GM23248 (cell line): ENCODE results near the gene SPAG4. TPM values are rescaled to one million over a fixed set of nuclear protein-coding genes. Genes with fewer than 3 reads are reported as not detected.
A peak's percentile ranks its signal among the peaks of the same experiment; 100 is the strongest.

Experiments
- DNase-seq: peaks from one replicate; pipeline ENCODE4 v3.0.0-alpha.2; 2015
- H2AFZ ChIP-seq: fragments of 200-600 bp; sonication (generic); 2 replicates; pipeline ENCODE4 v1.6.1; 2016; ENCODE audit warnings: antibody characterized with exemption
- H3F3A ChIP-seq: fragments of 200-600 bp; sonication (generic); 2 replicates; pipeline ENCODE4 v1.6.1; 2016; ENCODE audit warnings: mild to moderate bottlenecking, antibody characterized with exemption, mixed run types; ENCODE audit not compliant: insufficient read depth
- H3K27ac ChIP-seq: fragments of 200-600 bp; sonication (generic); 2 replicates; pipeline ENCODE4 v1.5.1; 2016; ENCODE audit warnings: mild to moderate bottlenecking
- H3K27me3 ChIP-seq: fragments of 200-600 bp; sonication (generic); replicated peaks from 2 replicates; pipeline ENCODE4 v1.6.1; 2016; ENCODE audit warnings: mild to moderate bottlenecking; ENCODE audit not compliant: insufficient read depth
- H3K36me3 ChIP-seq: fragments of 200-600 bp; sonication (generic); 2 replicates; pipeline ENCODE4 v1.6.1; 2016; ENCODE audit warnings: low read depth, mild to moderate bottlenecking
- H3K4me1 ChIP-seq: fragments of 200-600 bp; sonication (generic); 2 replicates; pipeline ENCODE4 v1.6.1; 2016; ENCODE audit warnings: mild to moderate bottlenecking; ENCODE audit not compliant: insufficient read depth
- H3K4me2 ChIP-seq: fragments of 200-600 bp; sonication (generic); one replicate; pipeline ENCODE4 v1.6.1; 2016; ENCODE audit warnings: mild to moderate bottlenecking; ENCODE audit not compliant: unreplicated experiment
- H3K4me3 ChIP-seq: fragments of 200-600 bp; sonication (generic); 2 replicates; pipeline ENCODE4 v1.5.1; 2016; ENCODE audit warnings: mild to moderate bottlenecking
- H3K79me2 ChIP-seq: fragments of 200-600 bp; sonication (generic); 2 replicates; pipeline ENCODE4 v1.6.1; 2016; ENCODE audit warnings: mild to moderate bottlenecking; ENCODE audit not compliant: insufficient read depth
- H3K9ac ChIP-seq: fragments of 200-600 bp; sonication (generic); 2 replicates; pipeline ENCODE4 v1.6.1; 2016; ENCODE audit warnings: mild to moderate bottlenecking
- H3K9me2 ChIP-seq: fragments of 200-600 bp; sonication (generic); 2 replicates; pipeline ENCODE4 v1.6.1; 2016; ENCODE audit warnings: mixed run types, mild to moderate bottlenecking, moderate library complexity; ENCODE audit not compliant: insufficient read depth
- H3K9me3 ChIP-seq: fragments of 200-600 bp; sonication (generic); one replicate; pipeline ENCODE4 v1.6.1; 2017; ENCODE audit warnings: low read depth
- H4K20me1 ChIP-seq: fragments of 200-600 bp; sonication (generic); 2 replicates; pipeline ENCODE4 v1.6.0; 2016; ENCODE audit not compliant: insufficient read depth
- EZH2 ChIP-seq: fragments of 200-600 bp; sonication (generic); IDR thresholded peaks from 2 replicates; pipeline ENCODE4 v1.6.1; 2018; ENCODE audit warnings: antibody characterized with exemption, mild to moderate bottlenecking; ENCODE audit not compliant: insufficient read depth, poor library complexity, severe bottlenecking
- EZH2phosphoT487 ChIP-seq: fragments of 200-600 bp; sonication (generic); IDR thresholded peaks from 2 replicates; pipeline ENCODE4 v1.6.1; 2018; ENCODE audit warnings: antibody characterized with exemption, moderate library complexity, mild to moderate bottlenecking, low read depth; ENCODE audit not compliant: insufficient read depth
- WGBS, 2 experiments: methylation state at CpG; one replicate each; pipeline ENCODE4 v1.1.6; 2015 to 2017; ENCODE audit warnings: low lambda C conversion rate in 2 of 2, low coverage in 1 of 2; ENCODE audit errors: missing lambda C conversion rate in 2 of 2; 5-methylcytosine and 5-hydroxymethylcytosine counted together
- in situ Hi-C: fragments of 300-500 bp; cut with MboI; formaldehyde crosslinking; loops from 2 replicates; pipeline ENCODE4 v1.15.0; 2020
- polyA plus RNA-seq: library from polyadenylated mRNA; unstranded; fragments of >200 nt; fragmentation: Nextera tagmentation; extraction: Ambion mirVana; gene quantifications from 2 replicates; pipeline ENCODE4 v1.2.1, GENCODE V29; 2016
- total RNA-seq: library from RNA; depleted of rRNA; stranded (reverse); fragments of >200 nt; shearing (Covaris generic); gene quantifications from 2 replicates; pipeline ENCODE4 v1.2.3, GENCODE V29; 2014

SPAG4 gene
- total and polyA plus RNA-seq, 2 experiments from 2014 or later: 14.2 to 17.3 TPM

DNA sequence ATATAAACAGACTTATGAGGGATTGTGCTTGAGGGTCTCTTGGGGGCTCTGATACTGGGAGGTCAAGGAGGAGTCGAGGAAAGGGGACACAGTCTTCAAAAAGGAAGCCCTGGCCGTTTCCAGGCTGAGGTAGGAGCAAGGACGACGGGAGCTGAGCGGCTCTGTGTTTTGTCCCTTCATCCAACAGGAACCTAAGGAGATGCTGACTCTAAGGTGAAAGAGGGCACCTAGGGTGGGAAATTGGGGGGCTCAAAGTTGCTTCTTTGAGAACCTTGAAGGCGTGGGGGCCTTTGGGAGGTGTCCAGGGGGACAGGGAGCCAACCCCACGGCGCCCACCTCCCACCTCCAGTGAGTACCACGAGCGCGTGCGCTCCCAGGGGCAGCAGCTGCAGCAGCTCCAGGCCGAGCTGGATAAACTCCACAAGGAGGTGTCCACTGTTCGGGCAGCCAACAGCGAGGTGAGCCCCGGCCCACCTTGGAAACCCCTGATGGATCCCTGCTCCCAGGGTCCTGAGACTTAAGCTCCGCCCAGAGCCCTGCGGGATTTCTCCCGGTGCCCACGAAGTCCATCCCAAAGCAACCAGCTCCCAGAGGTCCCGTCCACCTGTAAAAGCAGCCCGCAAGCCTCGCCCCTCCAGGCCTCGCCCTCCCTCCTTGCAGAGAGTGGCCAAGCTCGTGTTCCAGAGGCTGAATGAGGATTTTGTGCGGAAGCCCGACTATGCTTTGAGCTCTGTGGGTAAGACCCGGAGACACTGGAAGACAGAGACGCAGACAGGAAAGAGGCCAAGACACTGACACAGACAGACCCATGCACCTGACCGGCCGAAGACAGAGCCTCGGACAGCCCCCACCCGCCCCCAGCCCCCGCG, 2.9 kb downstream of the SPAG4 start:
- peak overlapping the region; percentile 69 for H3K9ac ChIP-seq
- peaks cover 25% of the 10 kb centered on the region for H3F3A ChIP-seq
- H3K4me2 ChIP-seq: peak overlapping the region; percentile 68
- no peaks in the 10 kb centered on the region for H3K9me3 ChIP-seq
- WGBS, 2 experiments: 1 to 3% methylated on average over 29 to 32 of the region's 35 CpGs
- no peaks in the 10 kb centered on the region for H3K36me3 ChIP-seq
- H3K4me1 ChIP-seq: peaks cover 10% of the 10 kb centered on the region
- no peaks in the 10 kb centered on the region for H3K9me2 ChIP-seq
- peak overlapping the region; percentile 72 for H3K4me3 ChIP-seq
- DNase-seq: peak; percentile 62
- H4K20me1 ChIP-seq: no peaks in the 10 kb centered on the region
- H3K27me3 ChIP-seq: no peaks in the 10 kb centered on the region
- no peaks in the 10 kb centered on the region for H3K79me2 ChIP-seq
- in situ Hi-C loops: no loop called here
- TF ChIP-seq EZH2phosphoT487: no peak
- no peak for TF ChIP-seq EZH2
- no peak overlapping the region for H3K27ac ChIP-seq
- peak overlapping the region; percentile 79 for H2AFZ ChIP-seq

DNA sequence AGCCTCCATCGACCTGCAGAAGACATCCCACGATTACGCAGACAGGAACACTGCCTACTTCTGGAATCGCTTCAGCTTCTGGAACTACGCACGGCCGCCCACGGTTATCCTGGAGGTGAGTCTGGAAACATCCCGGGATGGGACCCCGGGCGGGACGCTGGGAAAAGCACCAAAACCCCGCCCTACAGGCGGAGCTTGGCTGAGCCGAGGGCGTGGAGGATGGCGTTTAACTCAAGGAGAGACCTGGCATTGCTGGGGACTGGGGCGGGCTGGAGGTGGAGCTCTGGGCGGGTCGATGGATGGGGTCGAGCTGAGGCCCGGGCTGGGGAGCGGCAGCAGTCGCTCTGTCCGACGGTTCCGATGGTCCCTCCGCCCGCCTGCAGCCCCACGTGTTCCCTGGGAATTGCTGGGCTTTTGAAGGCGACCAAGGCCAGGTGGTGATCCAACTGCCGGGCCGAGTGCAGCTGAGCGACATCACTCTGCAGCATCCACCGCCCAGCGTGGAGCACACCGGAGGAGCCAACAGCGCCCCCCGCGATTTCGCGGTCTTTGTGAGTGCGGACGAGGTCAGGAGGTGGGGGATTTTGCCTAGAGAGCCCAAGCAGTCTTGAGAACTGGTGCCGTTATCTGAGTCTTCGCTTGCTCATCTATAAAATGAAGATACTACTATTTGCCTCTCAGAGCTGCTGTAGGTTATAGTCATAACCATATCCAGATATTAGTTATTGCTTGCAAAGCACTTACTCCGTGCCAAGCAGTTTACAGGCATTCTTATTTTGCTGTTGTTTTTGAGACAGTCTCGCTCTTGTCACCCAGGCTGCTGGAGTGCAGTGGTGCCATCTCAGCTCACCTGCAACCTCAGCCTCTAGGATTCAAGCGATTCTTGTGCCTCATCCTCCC, 3.8 kb downstream of the SPAG4 start:
- Histone ChIP-seq H3K36me3 (no peaks in the 10 kb centered on the region), H3F3A (peaks cover 25% of the 10 kb centered on the region), H3K27ac (no peak overlapping the region), H2AFZ (peak overlapping the region; percentile 54), H3K4me2 (peak overlapping the region; percentile 83), H3K79me2 (no peaks in the 10 kb centered on the region), H3K4me1 (peaks cover 10% of the 10 kb centered on the region), H3K9ac (peak overlapping the region; percentile 36), H4K20me1 (no peaks in the 10 kb centered on the region), H3K27me3 (no peaks in the 10 kb centered on the region), H3K9me2 (no peaks in the 10 kb centered on the region), H3K9me3 (no peaks in the 10 kb centered on the region), H3K4me3 (peak overlapping the region; percentile 72)
- 6 to 8% methylated on average over 37 to 49 of the region's 49 CpGs for WGBS, 2 experiments
- in situ Hi-C loops: no loop called here
- DNase-seq: peak; percentile 86
- TF ChIP-seq EZH2phosphoT487: no peak
- no peak for TF ChIP-seq EZH2

DNA sequence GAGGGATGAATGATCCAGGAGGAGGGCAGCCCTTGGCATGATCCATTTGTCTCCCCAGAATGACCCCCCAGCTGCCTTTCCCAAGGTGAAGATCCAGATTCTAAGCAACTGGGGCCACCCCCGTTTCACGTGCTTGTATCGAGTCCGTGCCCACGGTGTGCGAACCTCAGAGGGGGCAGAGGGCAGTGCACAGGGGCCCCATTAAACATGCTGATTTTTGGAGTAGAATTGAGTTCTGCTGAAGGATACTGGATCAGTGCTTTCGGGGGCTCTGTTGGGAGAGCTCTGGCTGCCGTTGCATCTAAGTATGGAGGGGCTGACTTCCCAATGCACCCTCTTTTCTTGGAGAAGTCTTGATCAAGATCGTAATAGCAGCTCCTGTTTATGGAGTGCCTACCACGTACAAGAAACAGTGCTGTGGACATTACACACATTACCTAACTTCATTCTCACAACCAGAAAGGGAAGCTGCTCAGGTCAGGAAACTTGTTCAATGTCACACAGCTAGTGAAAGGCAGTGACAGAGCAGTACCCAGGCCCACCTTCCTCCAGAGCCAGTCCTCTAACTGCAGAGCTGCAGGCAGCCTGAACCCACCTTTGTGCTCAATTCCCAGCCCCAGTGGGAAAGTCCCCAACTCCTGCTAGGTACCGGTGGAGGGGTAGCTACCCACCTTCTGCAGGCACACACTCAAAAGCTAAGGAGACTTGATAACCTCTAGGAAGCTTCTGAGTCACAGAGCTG, 5.4 kb downstream of the SPAG4 start:
- WGBS, 2 experiments: 75% methylated on average over 11 of the region's 11 CpGs
- no peak overlapping the region for H3K4me3 ChIP-seq
- H4K20me1 ChIP-seq: no peaks in the 10 kb centered on the region
- H3K36me3 ChIP-seq: peaks cover 7% of the 10 kb centered on the region; the same call in 1 of the 2 replicates
- no peak overlapping the region for H3K27ac ChIP-seq
- no peak for DNase-seq
- TF ChIP-seq EZH2: no peak
- no peak for TF ChIP-seq EZH2phosphoT487
- no peak overlapping the region for H3K9ac ChIP-seq
- peaks cover 10% of the 10 kb centered on the region for H3K4me1 ChIP-seq
- no peak overlapping the region for H3K4me2 ChIP-seq
- no peaks in the 10 kb centered on the region for H3K27me3 ChIP-seq
- no peaks in the 10 kb centered on the region for H3K9me3 ChIP-seq
- H3K9me2 ChIP-seq: no peaks in the 10 kb centered on the region
- no peak overlapping the region for H2AFZ ChIP-seq
- H3F3A ChIP-seq: peaks cover 29% of the 10 kb centered on the region
- H3K79me2 ChIP-seq: no peaks in the 10 kb centered on the region
- in situ Hi-C loops: no loop called here

DNA sequence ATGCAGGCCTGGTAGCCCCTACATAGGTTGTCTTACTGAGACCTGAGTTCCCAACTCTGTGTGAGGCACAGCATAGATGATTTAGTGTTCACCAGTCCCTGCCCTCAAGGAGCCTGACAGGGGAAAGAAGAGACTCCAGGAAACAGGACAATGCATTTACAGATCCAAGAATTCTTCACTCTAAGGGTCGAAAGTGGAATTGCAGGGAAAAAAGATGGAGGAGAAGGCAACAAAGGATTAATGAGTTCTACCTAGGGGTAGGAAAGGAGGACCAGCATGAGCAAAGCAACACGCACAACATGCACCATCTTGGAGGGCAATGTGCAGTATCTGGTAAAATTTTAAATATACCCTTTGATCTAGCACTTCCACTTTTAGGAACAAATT, 5.9 kb downstream of the SPAG4 start:
- Histone ChIP-seq H3K36me3 (peaks cover 10% of the 10 kb centered on the region; the same call in 1 of the 2 replicates), H3K4me3 (no peak overlapping the region), H3K9ac (no peak overlapping the region), H4K20me1 (no peaks in the 10 kb centered on the region), H3F3A (peaks cover 29% of the 10 kb centered on the region), H3K4me2 (no peak overlapping the region), H3K4me1 (peaks cover 10% of the 10 kb centered on the region), H3K27me3 (no peaks in the 10 kb centered on the region), H3K9me2 (no peaks in the 10 kb centered on the region), H3K79me2 (no peaks in the 10 kb centered on the region), H3K9me3 (no peaks in the 10 kb centered on the region), H2AFZ (no peak overlapping the region), H3K27ac (no peak overlapping the region)
- TF ChIP-seq EZH2 (no peak), EZH2phosphoT487 (no peak)
- in situ Hi-C loops: no loop called here
- no peak for DNase-seq
- 96 to 97% methylated on average over 2 of the region's 2 CpGs for WGBS, 2 experiments
